Type B pancreatic cell (in vitro differentiated cells): Measurements from ENCODE around the gene ASZ1. TPM values are rescaled to one million over a fixed set of nuclear protein-coding genes. Genes with fewer than 3 reads are reported as not detected.

Experiments used
- DNase-seq: peaks from one replicate; pipeline ENCODE4 v3.0.0; 2021; ENCODE audit warnings: mixed read lengths; ENCODE audit not compliant: unreplicated experiment; ENCODE audit errors: extremely low spot score
- H3K27ac Mint-ChIP-seq: 2 replicates; pipeline ENCODE4 v1.8.0; 2021; ENCODE audit warnings: mild to moderate bottlenecking, mixed read lengths
- H3K27me3 Mint-ChIP-seq: 2 replicates; pipeline ENCODE4 v1.8.0; 2021; ENCODE audit warnings: mixed read lengths
- H3K36me3 Mint-ChIP-seq: 2 replicates; pipeline ENCODE4 v1.8.0; 2021; ENCODE audit warnings: mixed read lengths
- H3K4me1 Mint-ChIP-seq: one replicate; pipeline ENCODE4 v1.8.0; 2021; ENCODE audit warnings: mixed read lengths; ENCODE audit not compliant: unreplicated experiment
- H3K4me3 Mint-ChIP-seq: 2 replicates; pipeline ENCODE4 v1.8.0; 2021; ENCODE audit warnings: mild to moderate bottlenecking, mixed read lengths
- H3K9me3 Mint-ChIP-seq: 2 replicates; pipeline ENCODE4 v1.8.0; 2021; ENCODE audit warnings: mixed read lengths
- CTCF ChIP-seq: fragments of 200-600 bp; sonication (generic); conservative IDR thresholded peaks from 2 replicates; pipeline ENCODE4 v1.5.0; 2021; ENCODE audit warnings: antibody characterized with exemption, mild to moderate bottlenecking
- total RNA-seq: library from RNA; stranded (reverse); gene quantifications from 2 replicates; pipeline ENCODE4 v1.2.1, GENCODE V29; 2021; ENCODE audit warnings: low replicate concordance

The ASZ1 gene
- total RNA-seq, 1 donor from 2014 or later: not detected

- TF ChIP-seq CTCF: no peak
- Mint-ChIP-seq H3K4me1 (peaks cover 4% of the 10 kb centered on the region), H3K36me3 (no peaks in the 10 kb centered on the region), H3K4me3 (no peak overlapping the region), H3K9me3 (no peaks in the 10 kb centered on the region), H3K27ac (no peak overlapping the region), H3K27me3 (no peaks in the 10 kb centered on the region)
- no peak for DNase-seq
Observed at GRCh38 chr7:117381362-117381761, 45.9 kb downstream of the ASZ1 start.

- H3K36me3 Mint-ChIP-seq: no peaks in the 10 kb centered on the region
- H3K27me3 Mint-ChIP-seq: no peaks in the 10 kb centered on the region
- TF ChIP-seq CTCF: no peak
- H3K9me3 Mint-ChIP-seq: no peaks in the 10 kb centered on the region
- H3K27ac Mint-ChIP-seq: no peak overlapping the region
- no peaks in the 10 kb centered on the region for H3K4me1 Mint-ChIP-seq
- no peak for DNase-seq
- no peak overlapping the region for H3K4me3 Mint-ChIP-seq
Observed at GRCh38 chr7:117375380-117375779, 51.9 kb downstream of the ASZ1 start.

GRCh38 chr7:117372073-117372472 is 55.2 kb downstream of the ASZ1 start:
- H3K27ac Mint-ChIP-seq: no peak overlapping the region
- no peak for TF ChIP-seq CTCF

GRCh38 chr7:117364339-117365080 is 62.8 kb downstream of the ASZ1 start:
- H3K27ac Mint-ChIP-seq: no peak overlapping the region
- no peak for DNase-seq
- H3K9me3 Mint-ChIP-seq: no peaks in the 10 kb centered on the region
- H3K27me3 Mint-ChIP-seq: no peaks in the 10 kb centered on the region
- H3K36me3 Mint-ChIP-seq: no peaks in the 10 kb centered on the region
- TF ChIP-seq CTCF: no peak
- H3K4me3 Mint-ChIP-seq: no peak overlapping the region
- H3K4me1 Mint-ChIP-seq: no peaks in the 10 kb centered on the region

More at GRCh38 chr7:117372073-117372472, 55.2 kb downstream of the ASZ1 start:
- DNase-seq: no peak
- no peaks in the 10 kb centered on the region for H3K9me3 Mint-ChIP-seq
- no peaks in the 10 kb centered on the region for H3K27me3 Mint-ChIP-seq
- no peaks in the 10 kb centered on the region for H3K4me1 Mint-ChIP-seq
- no peaks in the 10 kb centered on the region for H3K36me3 Mint-ChIP-seq
- H3K4me3 Mint-ChIP-seq: no peak overlapping the region

- TF ChIP-seq CTCF: no peak
- Mint-ChIP-seq H3K27me3 (no peaks in the 10 kb centered on the region), H3K27ac (no peak overlapping the region), H3K9me3 (no peaks in the 10 kb centered on the region), H3K4me1 (no peaks in the 10 kb centered on the region), H3K4me3 (no peak overlapping the region), H3K36me3 (no peaks in the 10 kb centered on the region)
- DNase-seq: no peak
Observed at GRCh38 chr7:117362294-117362888, 64.9 kb downstream of the ASZ1 start.
